DND-41 (cell line): Measurements from ENCODE around the gene ATP6V1F.

Experiments used
- ATAC-seq: fragments of 200-7000 bp; cut with Tn5 transposase; 3 replicates; pipeline ENCODE4 v1.9.1; 2021; ENCODE audit warnings: low read depth; ENCODE audit not compliant: insufficient read depth
- DNase-seq: peaks from one replicate; pipeline ENCODE4 v3.0.0-alpha.2; 2020
- H2AFZ ChIP-seq: 2 replicates; pipeline ENCODE4 v1.6.0; 2012; ENCODE audit warnings: low read depth, low read length
- H3K27ac ChIP-seq: 2 replicates; pipeline ENCODE4 v1.5.1; 2012; ENCODE audit warnings: low read length, inconsistent platforms
- H3K27me3 ChIP-seq: fragments of 200-600 bp; sonication (generic); 2 replicates; pipeline ENCODE4 v1.6.0; 2012; ENCODE audit warnings: low read length, mild to moderate bottlenecking, inconsistent platforms; ENCODE audit not compliant: insufficient read depth, poor library complexity
- H3K36me3 ChIP-seq: 2 replicates; pipeline ENCODE4 v1.5.1; 2012; ENCODE audit warnings: low read length, inconsistent platforms; ENCODE audit not compliant: insufficient read depth
- H3K4me1 ChIP-seq: 2 replicates; pipeline ENCODE4 v1.5.1; 2012; ENCODE audit warnings: mild to moderate bottlenecking, low read length; ENCODE audit not compliant: insufficient read depth
- H3K4me2 ChIP-seq: 2 replicates; pipeline ENCODE4 v1.6.0; 2012; ENCODE audit warnings: mild to moderate bottlenecking, moderate library complexity, low read length, inconsistent platforms; ENCODE audit not compliant: insufficient read depth
- H3K4me3 ChIP-seq, 2 experiments: fragments of 200-600 bp in 1 of 2; shearing (Covaris generic) in 1 of 2; 2 replicates each; pipeline ENCODE4 v1.5.1; 2012 to 2016; ENCODE audit warnings: inconsistent platforms in 2 of 2, low read length in 2 of 2, mild to moderate bottlenecking in 2 of 2, low read depth in 1 of 2, moderate library complexity in 1 of 2
- H3K79me2 ChIP-seq: 2 replicates; pipeline ENCODE4 v1.6.0; 2012; ENCODE audit warnings: low read length, inconsistent platforms; ENCODE audit not compliant: insufficient read depth
- H3K9ac ChIP-seq: 2 replicates; pipeline ENCODE4 v1.6.0; 2012; ENCODE audit warnings: low read depth, mild to moderate bottlenecking, inconsistent platforms, low read length, moderate library complexity
- H3K9me3 ChIP-seq: 2 replicates; pipeline ENCODE4 v1.5.1; 2012; ENCODE audit warnings: low read length, moderate library complexity, mild to moderate bottlenecking, inconsistent platforms; ENCODE audit not compliant: insufficient read depth, severe bottlenecking
- H4K20me1 ChIP-seq: 2 replicates; pipeline ENCODE4 v1.6.0; 2012; ENCODE audit warnings: low read length; ENCODE audit not compliant: insufficient read depth
- CTCF ChIP-seq: IDR thresholded peaks from 2 replicates; pipeline ENCODE4 v1.5.1; 2012; ENCODE audit warnings: borderline replicate concordance, low read length, moderate library complexity, mild to moderate bottlenecking; ENCODE audit not compliant: poor library complexity, severe bottlenecking; ENCODE audit errors: extremely low read depth
- EZH2 ChIP-seq: IDR thresholded peaks from 3 replicates; pipeline ENCODE4 v1.6.1; 2012; ENCODE audit warnings: borderline replicate concordance, low read depth, mild to moderate bottlenecking, moderate library complexity, low read length, inconsistent platforms; ENCODE audit not compliant: severe bottlenecking

Gene ATP6V1F

DNA sequence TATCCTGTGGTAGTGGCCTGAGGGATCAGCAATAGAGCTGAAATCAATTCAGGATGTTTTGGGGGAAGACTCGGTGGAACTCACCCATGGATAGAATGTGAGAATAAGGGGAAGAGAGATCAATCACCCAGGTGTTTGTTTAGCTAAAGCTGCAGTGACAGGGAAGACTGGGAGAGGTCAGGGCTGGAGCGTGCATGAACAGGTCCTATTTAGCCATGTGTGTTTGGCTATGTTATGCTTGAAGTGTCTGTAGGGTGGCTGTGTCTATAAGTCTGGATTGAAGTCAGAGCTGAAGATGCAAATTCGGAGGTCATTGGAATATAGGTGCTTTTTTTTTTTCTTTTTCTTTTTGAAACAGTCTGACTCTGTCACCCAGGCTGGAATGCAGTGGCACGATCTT, 4.6 kb downstream of the ATP6V1F start:
- no peak for DNase-seq

DNA sequence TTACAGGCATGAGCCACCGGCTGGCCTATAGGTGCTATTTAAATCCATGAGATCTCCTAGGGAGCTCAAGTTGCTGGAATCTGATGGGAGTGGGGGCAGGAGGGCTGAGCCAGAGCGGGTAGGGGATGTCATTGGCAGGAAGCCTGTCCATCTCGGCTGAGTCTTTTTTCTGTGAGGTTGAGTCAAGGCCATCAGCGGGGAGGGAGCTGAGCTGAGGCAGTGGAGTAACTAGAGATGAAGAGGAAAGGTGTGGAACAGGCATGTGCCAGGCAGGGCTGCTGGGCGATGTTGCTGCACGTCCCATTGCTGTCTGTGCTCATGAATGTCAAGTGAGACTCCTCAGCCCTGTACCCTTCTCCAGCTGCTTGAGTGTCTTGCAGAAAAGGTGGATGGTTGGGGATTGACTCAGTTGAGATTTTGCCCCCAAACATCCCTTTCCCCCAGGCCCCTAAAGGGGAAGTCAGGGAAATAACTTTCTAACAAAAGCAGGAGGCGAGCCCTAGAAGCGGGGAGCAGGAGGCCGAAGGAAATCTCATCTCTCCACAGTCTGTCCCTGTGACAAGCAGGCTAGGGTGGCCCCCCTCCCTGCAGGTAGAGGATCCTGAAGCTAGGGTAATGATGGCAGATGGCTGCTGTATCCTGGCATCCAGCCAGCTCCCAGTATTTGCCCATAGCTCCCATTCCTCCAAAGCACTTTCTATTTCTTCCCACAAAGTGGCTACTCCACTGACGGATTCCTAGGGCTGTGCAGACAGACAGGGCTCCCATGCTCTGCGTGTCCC, 5.4 kb downstream of the ATP6V1F start:
- Histone ChIP-seq H3K9me3 (no peaks in the 10 kb centered on the region), H3K27ac (no peak overlapping the region), H3K4me1 (peaks cover 22% of the 10 kb centered on the region), H3K79me2 (peaks cover 20% of the 10 kb centered on the region), H3K27me3 (no peaks in the 10 kb centered on the region), H2AFZ (no peak overlapping the region), H3K9ac (no peak overlapping the region), H3K4me3 (no peak overlapping the region), H3K4me2 (no peak overlapping the region), H4K20me1 (peaks cover 29% of the 10 kb centered on the region), H3K36me3 (peaks cover 23% of the 10 kb centered on the region)
- DNase-seq (no peak), ATAC-seq (no peak)
- TF ChIP-seq CTCF (no peak), EZH2 (no peak)

More for the DNA sequence above, 4.6 kb downstream of the ATP6V1F start:
- Histone ChIP-seq H3K9ac (no peak overlapping the region), H3K36me3 (peaks cover 25% of the 10 kb centered on the region), H4K20me1 (peaks cover 29% of the 10 kb centered on the region), H2AFZ (no peak overlapping the region), H3K27me3 (no peaks in the 10 kb centered on the region), H3K27ac (no peak overlapping the region), H3K4me1 (peaks cover 24% of the 10 kb centered on the region), H3K4me3 (no peak overlapping the region), H3K9me3 (no peaks in the 10 kb centered on the region), H3K79me2 (peaks cover 24% of the 10 kb centered on the region), H3K4me2 (no peak overlapping the region)
- TF ChIP-seq CTCF (no peak), EZH2 (no peak)
- ATAC-seq, result no peak

- no peak overlapping the region for H3K4me2 ChIP-seq
- peaks cover 27% of the 10 kb centered on the region for H4K20me1 ChIP-seq
- ATAC-seq, result no peak
- DNase-seq, result no peak
- no peak overlapping the region for H2AFZ ChIP-seq
- H3K79me2 ChIP-seq, result peaks cover 14% of the 10 kb centered on the region
- H3K27ac ChIP-seq, result no peak overlapping the region
- H3K9ac ChIP-seq, result no peak overlapping the region
- peaks cover 22% of the 10 kb centered on the region for H3K36me3 ChIP-seq
- H3K27me3 ChIP-seq, result no peaks in the 10 kb centered on the region
- H3K4me3 ChIP-seq, result no peak overlapping the region
- H3K9me3 ChIP-seq, result no peaks in the 10 kb centered on the region
- TF ChIP-seq EZH2 (no peak), CTCF (no peak)
- H3K4me1 ChIP-seq, result peaks cover 18% of the 10 kb centered on the region
Observed at GRCh38 chr7:128868624-128869137, 6.0 kb downstream of the ATP6V1F start.
